Osteocyte (in vitro differentiated cells): ENCODE measurements around the gene HLA-A. TPM values are rescaled to one million over a fixed set of nuclear protein-coding genes. Genes with fewer than 3 reads are reported as not detected.
A peak's percentile ranks its signal among the peaks of the same experiment; 100 is the strongest.

Experiments
- DNase-seq: peaks from one replicate; pipeline ENCODE4 v3.0.0; 2021; ENCODE audit warnings: mixed read lengths; ENCODE audit not compliant: unreplicated experiment; ENCODE audit errors: extremely low spot score
- H3K27ac Mint-ChIP-seq: one replicate; pipeline ENCODE4 v1.8.0; 2021; ENCODE audit warnings: mild to moderate bottlenecking, mixed read lengths; ENCODE audit not compliant: unreplicated experiment
- H3K27me3 Mint-ChIP-seq: one replicate; pipeline ENCODE4 v1.8.0; 2021; ENCODE audit warnings: mixed read lengths; ENCODE audit not compliant: unreplicated experiment
- H3K36me3 Mint-ChIP-seq: one replicate; pipeline ENCODE4 v1.8.0; 2021; ENCODE audit warnings: mixed read lengths; ENCODE audit not compliant: unreplicated experiment
- H3K4me1 Mint-ChIP-seq: one replicate; pipeline ENCODE4 v1.8.0; 2021; ENCODE audit warnings: mixed read lengths; ENCODE audit not compliant: unreplicated experiment
- H3K4me3 Mint-ChIP-seq: one replicate; pipeline ENCODE4 v1.8.0; 2021; ENCODE audit warnings: mild to moderate bottlenecking, moderate library complexity, mixed read lengths; ENCODE audit not compliant: unreplicated experiment
- H3K9me3 Mint-ChIP-seq: one replicate; pipeline ENCODE4 v1.8.0; 2021; ENCODE audit warnings: mixed read lengths; ENCODE audit not compliant: unreplicated experiment
- total RNA-seq: library from RNA; stranded (reverse); gene quantifications from 2 replicates; pipeline ENCODE4 v1.2.1, GENCODE V29; 2021
- TF ChIP-seq, protein P1 (sequence below): fragments of 200-600 bp; sonication (generic); IDR thresholded peaks from 2 replicates; pipeline ENCODE4 v1.5.0; 2021; ENCODE audit warnings: antibody characterized with exemption, mild to moderate bottlenecking, moderate library complexity

The HLA-A gene
- total RNA-seq, 1 donor from 2014 or later: 293 TPM

- Mint-ChIP-seq H3K36me3 (no peaks in the 10 kb centered on the region), H3K4me3 (no peak overlapping the region), H3K27me3 (peaks cover 37% of the 10 kb centered on the region), H3K9me3 (no peaks in the 10 kb centered on the region), H3K27ac (no peak overlapping the region), H3K4me1 (no peaks in the 10 kb centered on the region)
- DNase-seq: peak; percentile 53
- TF ChIP-seq, protein P1, sequence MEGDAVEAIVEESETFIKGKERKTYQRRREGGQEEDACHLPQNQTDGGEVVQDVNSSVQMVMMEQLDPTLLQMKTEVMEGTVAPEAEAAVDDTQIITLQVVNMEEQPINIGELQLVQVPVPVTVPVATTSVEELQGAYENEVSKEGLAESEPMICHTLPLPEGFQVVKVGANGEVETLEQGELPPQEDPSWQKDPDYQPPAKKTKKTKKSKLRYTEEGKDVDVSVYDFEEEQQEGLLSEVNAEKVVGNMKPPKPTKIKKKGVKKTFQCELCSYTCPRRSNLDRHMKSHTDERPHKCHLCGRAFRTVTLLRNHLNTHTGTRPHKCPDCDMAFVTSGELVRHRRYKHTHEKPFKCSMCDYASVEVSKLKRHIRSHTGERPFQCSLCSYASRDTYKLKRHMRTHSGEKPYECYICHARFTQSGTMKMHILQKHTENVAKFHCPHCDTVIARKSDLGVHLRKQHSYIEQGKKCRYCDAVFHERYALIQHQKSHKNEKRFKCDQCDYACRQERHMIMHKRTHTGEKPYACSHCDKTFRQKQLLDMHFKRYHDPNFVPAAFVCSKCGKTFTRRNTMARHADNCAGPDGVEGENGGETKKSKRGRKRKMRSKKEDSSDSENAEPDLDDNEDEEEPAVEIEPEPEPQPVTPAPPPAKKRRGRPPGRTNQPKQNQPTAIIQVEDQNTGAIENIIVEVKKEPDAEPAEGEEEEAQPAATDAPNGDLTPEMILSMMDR: no peak
These were observed 8.4 kb upstream of the HLA-A start for GRCh38 chr6:29933955-29934354.

DNA sequence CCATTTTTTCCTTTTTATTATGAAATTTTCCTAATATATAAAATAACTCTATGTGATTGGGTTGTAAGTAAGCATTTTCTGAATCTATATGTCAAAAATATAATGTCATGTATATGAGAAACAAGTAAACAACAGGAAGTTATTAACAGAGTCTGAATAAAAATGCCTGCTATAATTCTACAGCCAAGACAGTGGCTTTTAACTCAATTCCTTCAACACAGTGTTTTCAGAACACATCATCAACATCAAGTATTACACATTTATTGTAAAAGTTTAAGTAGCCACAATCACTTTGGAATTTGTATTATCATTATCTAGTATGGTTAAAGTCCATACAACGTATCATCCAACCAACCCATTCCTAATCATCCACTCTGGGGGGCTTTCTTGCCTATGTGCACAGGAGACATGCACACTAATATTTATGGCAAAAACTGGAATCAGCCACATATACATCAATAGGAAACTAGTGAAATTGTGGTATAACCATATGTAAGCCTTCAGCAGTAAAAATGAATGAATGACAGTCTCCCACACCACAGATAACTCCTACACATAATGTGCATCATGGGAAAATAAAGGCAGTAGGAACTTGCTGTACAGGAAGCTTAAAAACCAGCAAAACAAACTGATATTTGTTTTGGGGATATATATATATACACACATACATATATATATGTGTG, 6.9 kb upstream of the HLA-A start:
- no peak for DNase-seq
- no peak overlapping the region for H3K27ac Mint-ChIP-seq
- H3K4me1 Mint-ChIP-seq: no peaks in the 10 kb centered on the region
- peaks cover 27% of the 10 kb centered on the region for H3K27me3 Mint-ChIP-seq
- no peaks in the 10 kb centered on the region for H3K36me3 Mint-ChIP-seq
- no peaks in the 10 kb centered on the region for H3K9me3 Mint-ChIP-seq
- TF ChIP-seq, protein P1: no peak
- H3K4me3 Mint-ChIP-seq: no peak overlapping the region

DNA sequence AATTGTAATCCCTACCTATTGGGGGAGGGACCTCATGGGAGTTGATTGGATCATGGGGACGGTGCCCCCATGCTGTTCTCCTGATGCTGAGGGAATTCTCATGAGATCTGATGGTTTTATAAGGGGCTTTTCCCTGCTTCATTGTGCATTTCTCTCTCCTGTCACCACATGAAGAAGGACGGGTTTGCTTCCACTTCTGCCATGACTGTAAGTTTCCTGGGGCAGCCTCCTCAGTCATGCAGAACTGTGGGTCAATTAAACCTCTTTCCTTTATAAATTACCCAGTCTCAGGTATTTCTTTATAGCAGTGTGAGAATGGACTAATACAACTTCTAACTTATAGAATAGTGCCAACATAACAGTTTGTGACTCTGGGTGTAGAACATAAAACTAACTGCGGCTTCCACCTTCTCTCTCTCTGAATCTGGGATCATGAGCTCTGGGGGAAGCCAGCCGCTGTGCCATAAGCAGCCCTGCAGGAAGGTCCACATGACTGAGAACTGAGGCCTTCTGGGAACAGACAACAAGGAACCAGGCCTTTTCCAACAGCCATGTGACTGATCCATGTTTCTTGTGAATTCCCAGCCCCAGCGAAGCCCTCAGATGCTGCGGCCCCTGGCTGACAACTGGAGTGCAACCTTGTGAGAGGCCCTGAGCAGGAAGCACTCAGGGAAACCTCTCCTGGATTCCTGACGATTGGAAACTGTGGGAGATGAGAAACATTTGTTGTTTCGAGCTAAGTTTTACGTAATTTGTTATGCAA, 3.4 kb upstream of the HLA-A start:
- DNase-seq: no peak
- H3K36me3 Mint-ChIP-seq: no peaks in the 10 kb centered on the region
- no peak overlapping the region for H3K4me3 Mint-ChIP-seq
- H3K27ac Mint-ChIP-seq: no peak overlapping the region
- H3K27me3 Mint-ChIP-seq: peaks cover 20% of the 10 kb centered on the region
- H3K4me1 Mint-ChIP-seq: peaks cover 11% of the 10 kb centered on the region
- TF ChIP-seq, protein P1: no peak
- H3K9me3 Mint-ChIP-seq: no peaks in the 10 kb centered on the region

DNA sequence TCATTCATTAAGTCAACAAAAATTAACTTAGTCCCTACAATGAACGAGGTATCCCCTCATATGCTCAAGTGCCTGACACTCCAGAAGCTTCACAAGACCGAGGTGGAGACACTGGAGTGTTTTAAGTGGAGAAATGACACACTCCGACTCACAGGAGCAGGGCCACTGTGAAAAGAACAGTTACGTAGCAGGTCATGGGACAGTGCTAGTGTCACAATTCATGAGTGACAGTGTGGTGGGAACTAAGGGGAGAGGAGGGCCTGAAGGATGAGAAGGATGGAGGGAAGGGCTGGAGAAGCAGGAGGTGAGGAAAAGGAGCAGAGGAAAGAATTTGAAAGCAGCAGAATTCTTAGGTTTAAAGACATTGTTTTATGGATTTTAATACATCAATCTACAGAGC, 1.3 kb upstream of the HLA-A start:
- Mint-ChIP-seq H3K4me3 (no peak overlapping the region), H3K9me3 (no peaks in the 10 kb centered on the region), H3K27ac (peak overlapping the region; percentile 2), H3K36me3 (peaks cover 6% of the 10 kb centered on the region), H3K4me1 (peaks cover 16% of the 10 kb centered on the region), H3K27me3 (peaks cover 10% of the 10 kb centered on the region)
- TF ChIP-seq, protein P1: no peak
- no peak for DNase-seq

DNA sequence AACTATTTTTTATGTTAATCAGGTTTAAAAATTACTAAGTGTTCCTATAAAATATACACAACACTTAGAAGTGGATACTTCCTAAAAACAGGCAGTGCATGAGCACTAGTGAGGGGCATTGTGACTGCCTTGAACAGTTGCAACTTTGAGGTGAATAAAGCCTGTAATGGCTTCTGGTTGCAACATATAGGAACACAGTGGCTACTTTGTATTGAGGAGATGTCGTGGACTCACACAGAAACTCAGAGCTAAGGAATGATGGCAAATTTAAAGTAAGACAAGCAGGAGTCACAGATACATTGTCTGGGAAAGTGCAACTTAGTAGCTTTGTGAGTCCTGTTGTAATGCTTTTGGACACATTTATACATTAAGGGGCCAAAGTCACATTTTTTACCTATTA, 861 bp upstream of the HLA-A start:
- peak overlapping the region; percentile 95 for H3K27ac Mint-ChIP-seq
- peak overlapping the region; percentile 89 for H3K4me3 Mint-ChIP-seq
- peaks cover 16% of the 10 kb centered on the region for H3K4me1 Mint-ChIP-seq
- no peaks in the 10 kb centered on the region for H3K9me3 Mint-ChIP-seq
- peaks cover 8% of the 10 kb centered on the region for H3K27me3 Mint-ChIP-seq
- TF ChIP-seq, protein P1: no peak
- no peak for DNase-seq
- H3K36me3 Mint-ChIP-seq: peaks cover 8% of the 10 kb centered on the region
